ENCODE results near the gene MAN1C1.

DNA sequence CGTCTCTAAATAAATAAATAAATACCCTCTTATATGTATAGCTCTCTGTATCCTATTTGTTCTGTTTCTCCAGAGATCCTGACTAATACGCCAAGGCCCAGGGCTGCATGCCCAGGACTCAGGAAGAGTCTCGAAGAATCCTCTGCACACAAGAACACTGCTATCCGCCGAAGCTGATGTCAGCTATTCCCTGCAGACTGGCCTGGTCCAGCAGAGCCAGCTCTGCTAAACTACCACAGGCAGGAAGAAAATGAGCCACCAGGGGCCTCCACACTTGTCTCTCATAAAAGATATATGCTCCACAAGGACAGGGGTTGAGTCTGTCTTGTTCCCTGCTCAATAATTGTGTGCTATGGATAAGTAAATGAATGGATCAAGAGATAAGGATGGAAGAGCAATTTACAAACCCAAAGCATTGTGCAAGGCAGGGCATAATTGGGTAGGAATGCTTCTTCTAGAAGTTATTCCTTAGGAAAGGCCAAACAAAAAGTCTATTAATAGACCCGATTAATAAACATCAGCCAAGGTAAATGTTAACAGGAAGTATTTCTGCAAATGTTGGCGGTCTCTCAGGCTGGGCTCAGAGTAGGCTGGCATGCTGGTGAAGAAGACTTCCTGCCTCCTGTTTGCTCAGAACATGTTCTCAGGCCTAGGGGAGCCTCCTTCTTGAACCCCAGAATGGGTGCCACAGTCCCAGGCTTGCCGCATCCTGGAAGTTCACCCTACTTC, 26.3 kb upstream of the MAN1C1 start:
- TF ChIP-seq, protein P1, sequence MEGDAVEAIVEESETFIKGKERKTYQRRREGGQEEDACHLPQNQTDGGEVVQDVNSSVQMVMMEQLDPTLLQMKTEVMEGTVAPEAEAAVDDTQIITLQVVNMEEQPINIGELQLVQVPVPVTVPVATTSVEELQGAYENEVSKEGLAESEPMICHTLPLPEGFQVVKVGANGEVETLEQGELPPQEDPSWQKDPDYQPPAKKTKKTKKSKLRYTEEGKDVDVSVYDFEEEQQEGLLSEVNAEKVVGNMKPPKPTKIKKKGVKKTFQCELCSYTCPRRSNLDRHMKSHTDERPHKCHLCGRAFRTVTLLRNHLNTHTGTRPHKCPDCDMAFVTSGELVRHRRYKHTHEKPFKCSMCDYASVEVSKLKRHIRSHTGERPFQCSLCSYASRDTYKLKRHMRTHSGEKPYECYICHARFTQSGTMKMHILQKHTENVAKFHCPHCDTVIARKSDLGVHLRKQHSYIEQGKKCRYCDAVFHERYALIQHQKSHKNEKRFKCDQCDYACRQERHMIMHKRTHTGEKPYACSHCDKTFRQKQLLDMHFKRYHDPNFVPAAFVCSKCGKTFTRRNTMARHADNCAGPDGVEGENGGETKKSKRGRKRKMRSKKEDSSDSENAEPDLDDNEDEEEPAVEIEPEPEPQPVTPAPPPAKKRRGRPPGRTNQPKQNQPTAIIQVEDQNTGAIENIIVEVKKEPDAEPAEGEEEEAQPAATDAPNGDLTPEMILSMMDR (IDR thresholded peaks at IDR 0.05) = no peak
- TF ChIP-seq SIN3A (IDR thresholded peaks at IDR 0.05; ENCODE audit: borderline replicate concordance, insufficient read depth, low read depth, low read length) = no peak
